ENCODE data around the gene PPP1R2B.

DNA sequence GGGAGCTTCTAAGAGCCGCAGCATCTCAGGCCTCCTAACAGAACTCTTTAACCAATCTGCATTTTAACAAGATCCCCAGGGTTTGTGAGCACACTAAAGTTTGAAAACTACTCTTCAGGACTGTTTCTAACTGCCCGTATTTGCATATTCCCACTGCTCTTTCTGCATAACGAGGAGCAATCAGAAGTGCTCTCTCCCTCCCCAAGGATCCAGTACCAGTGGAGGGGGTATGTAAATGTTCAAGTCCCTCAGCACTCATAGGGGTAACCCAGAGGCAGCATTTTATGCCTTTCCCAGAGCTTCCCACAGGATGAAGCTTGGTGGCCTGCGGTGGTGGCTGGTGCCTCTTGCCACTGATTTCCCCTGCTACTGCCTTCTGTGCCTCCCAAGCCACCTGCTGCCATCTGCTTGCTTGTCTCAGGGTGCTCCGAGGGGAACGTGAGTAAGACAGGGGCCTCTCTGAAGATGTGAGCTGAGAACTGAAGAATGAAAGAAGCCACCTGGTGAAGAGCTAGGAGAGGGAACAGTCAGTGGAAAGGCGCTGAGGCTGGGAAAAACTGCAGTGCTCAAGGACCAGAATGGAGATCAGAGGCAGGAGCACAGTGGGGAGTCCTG is 30.0 kb upstream of the PPP1R2B start:
- TF ChIP-seq POLR2A (IDR thresholded peaks at IDR 0.05; ENCODE audit: low read length) (no peak), GATA1 (IDR thresholded peaks at IDR 0.05; ENCODE audit: low read depth, low read length) (no peak)
